RPMI7951 (cell line): Measurements from ENCODE around the gene HTR6. TPM values are rescaled to one million over a fixed set of nuclear protein-coding genes. Genes with fewer than 3 reads are reported as not detected.
A peak's percentile ranks its signal among the peaks of the same experiment; 100 is the strongest.

ENCODE experiments used
- DNase-seq: peaks from one replicate; pipeline ENCODE4 v3.0.0-alpha.2; 2012; ENCODE audit warnings: low read depth
- total RNA-seq: library from RNA; depleted of rRNA; stranded (reverse); fragments of >200 nt; shearing (Covaris generic); gene quantifications from 2 replicates; pipeline ENCODE4 v1.2.3, GENCODE V29; 2014

The HTR6 gene
- total RNA-seq, 1 experiment from 2014 or later = not detected

GRCh38 chr1:19656780-19657466, 7.8 kb upstream of the HTR6 start:
- DNase-seq = no peak

GRCh38 chr1:19657511-19657910, 7.2 kb upstream of the HTR6 start:
- no peak for DNase-seq

GRCh38 chr1:19658186-19658585, 6.5 kb upstream of the HTR6 start:
- no peak for DNase-seq

- peak; percentile 52 for DNase-seq
Observed at GRCh38 chr1:19661721-19662228, 2.9 kb upstream of the HTR6 start.

- no peak for DNase-seq
Observed at GRCh38 chr1:19662313-19662712, 2.4 kb upstream of the HTR6 start.

GRCh38 chr1:19665186-19665495, 466 bp downstream of the HTR6 start:
- DNase-seq = no peak

GRCh38 chr1:19665496-19666465, 1.1 kb downstream of the HTR6 start:
- DNase-seq = no peak

GRCh38 chr1:19668888-19669287, 4.2 kb downstream of the HTR6 start:
- DNase-seq = peak; percentile 49

- DNase-seq = no peak
Observed at GRCh38 chr1:19670787-19671186, 6.1 kb downstream of the HTR6 start.

- no peak for DNase-seq
Observed at GRCh38 chr1:19672237-19672636, 7.6 kb downstream of the HTR6 start.

GRCh38 chr1:19675797-19676196, 11.1 kb downstream of the HTR6 start:
- no peak for DNase-seq

GRCh38 chr1:19676438-19676922, 11.8 kb downstream of the HTR6 start:
- DNase-seq = peak; percentile 94

- no peak for DNase-seq
Observed at GRCh38 chr1:19678493-19678892, 13.8 kb downstream of the HTR6 start.

- no peak for DNase-seq
Observed at GRCh38 chr1:19678931-19679453, 14.3 kb downstream of the HTR6 start.

GRCh38 chr1:19679691-19680090, 15.0 kb downstream of the HTR6 start:
- no peak for DNase-seq

- DNase-seq = no peak
Observed at GRCh38 chr1:19680644-19681043, 16.0 kb downstream of the HTR6 start.

GRCh38 chr1:19682257-19682656, 17.6 kb downstream of the HTR6 start:
- DNase-seq = peak; percentile 88

GRCh38 chr1:19682901-19683300, 18.2 kb downstream of the HTR6 start:
- DNase-seq = no peak

- no peak for DNase-seq
Observed at GRCh38 chr1:19683351-19683750, 18.7 kb downstream of the HTR6 start.

GRCh38 chr1:19684677-19685076, 20.0 kb downstream of the HTR6 start:
- DNase-seq = no peak

- no peak for DNase-seq
Observed at GRCh38 chr1:19685994-19686393, 21.3 kb downstream of the HTR6 start.

GRCh38 chr1:19687414-19687813, 22.7 kb downstream of the HTR6 start:
- no peak for DNase-seq
